BE2C (cell line): ENCODE measurements around the gene SETD7.

Experiments used
- DNase-seq: peaks from one replicate; pipeline ENCODE4 v3.0.0-alpha.2; 2020
- H3K27me3 ChIP-seq: fragments of 250-450 bp; sonication (Bioruptor Pico); 2 replicates; pipeline ENCODE4 v1.5.1; 2020; ENCODE audit warnings: mild to moderate bottlenecking
- H3K36me3 ChIP-seq: fragments of 250-450 bp; sonication (Bioruptor Pico); 2 replicates; pipeline ENCODE4 v1.5.1; 2020; ENCODE audit warnings: mild to moderate bottlenecking
- H3K4me1 ChIP-seq: fragments of 250-450 bp; sonication (Bioruptor Pico); 2 replicates; pipeline ENCODE4 v1.5.1; 2020
- H3K4me3 ChIP-seq: 2 replicates; pipeline ENCODE4 v1.5.1; 2011; ENCODE audit warnings: low read depth, low read length
- H3K9me3 ChIP-seq: fragments of 250-450 bp; sonication (Bioruptor Pico); 2 replicates; pipeline ENCODE4 v1.5.1; 2020
- CTCF ChIP-seq: IDR thresholded peaks from 2 replicates; pipeline ENCODE4 v1.5.1; 2012; ENCODE audit warnings: mild to moderate bottlenecking, low read depth, low read length

Gene SETD7

DNA sequence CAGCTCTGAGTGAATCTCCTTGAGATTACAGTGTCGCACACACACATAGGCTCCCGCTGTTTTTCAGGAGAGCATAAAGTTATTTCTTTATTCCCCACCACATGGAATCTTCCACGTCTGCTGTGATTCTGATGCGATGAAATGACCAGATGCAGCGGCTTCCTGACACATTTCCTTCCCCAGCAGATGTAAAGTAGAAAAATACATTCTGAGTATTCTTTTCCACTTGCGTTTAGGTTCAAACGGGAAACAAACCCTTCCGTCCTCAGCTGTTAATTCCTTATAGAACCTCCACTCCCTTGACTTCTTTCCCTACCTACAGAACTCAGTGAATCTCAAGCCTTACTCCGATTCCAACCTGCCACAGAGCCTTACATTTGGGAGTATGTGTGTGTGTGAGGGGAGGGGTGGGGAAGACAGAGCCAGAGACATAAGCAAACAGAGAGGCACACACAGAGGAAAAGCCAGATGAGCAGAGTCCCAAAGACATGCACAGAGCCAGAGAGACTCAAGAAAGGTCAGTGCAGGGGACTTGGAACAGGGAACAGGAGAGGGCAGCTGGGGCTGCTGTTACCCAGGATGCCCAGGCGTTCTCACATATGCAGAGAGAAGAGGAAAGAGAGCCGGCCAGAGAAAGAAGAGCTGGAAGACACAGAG lies 47.3 kb downstream of the SETD7 start:
- Histone ChIP-seq H3K4me3 (no peak overlapping the region), H3K36me3 (peaks cover 46% of the 10 kb centered on the region), H3K9me3 (no peaks in the 10 kb centered on the region), H3K4me1 (no peaks in the 10 kb centered on the region), H3K27me3 (no peaks in the 10 kb centered on the region)
- no peak for DNase-seq
- TF ChIP-seq CTCF: no peak

GRCh38 chr4:139506774-139507173 lies 49.2 kb downstream of the SETD7 start:
- Histone ChIP-seq H3K36me3 (peaks cover 40% of the 10 kb centered on the region), H3K4me1 (no peaks in the 10 kb centered on the region)
- TF ChIP-seq CTCF: no peak

DNA sequence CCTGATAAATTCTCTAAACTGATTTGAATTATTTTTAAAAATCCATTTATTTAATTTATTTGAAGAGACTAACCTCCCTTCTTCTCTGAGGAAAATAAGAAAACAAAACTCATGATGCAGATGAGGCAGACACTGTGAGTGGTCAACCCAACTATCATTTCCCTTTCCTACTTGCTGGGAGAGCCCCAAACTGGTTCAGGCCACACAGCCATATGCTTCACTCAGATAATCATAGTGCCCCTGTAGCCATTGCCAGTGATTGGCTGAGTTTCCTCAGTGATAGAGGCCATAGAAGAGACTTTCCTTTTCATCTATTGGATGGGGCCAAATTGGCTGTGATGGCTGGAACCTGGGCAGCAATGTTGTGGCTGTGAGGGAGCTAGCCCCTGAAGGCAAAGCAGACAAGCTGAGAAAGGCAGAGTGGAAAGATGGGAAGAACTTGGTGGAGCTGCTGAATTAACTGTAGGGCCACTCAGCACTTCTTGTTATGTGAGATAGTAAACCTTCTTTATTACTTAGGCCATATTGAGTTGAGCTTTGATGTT lies 52.3 kb downstream of the SETD7 start:
- H3K9me3 ChIP-seq: no peaks in the 10 kb centered on the region
- TF ChIP-seq CTCF: no peak

More at GRCh38 chr4:139506774-139507173, 49.2 kb downstream of the SETD7 start:
- Histone ChIP-seq H3K4me3 (no peak overlapping the region), H3K27me3 (no peaks in the 10 kb centered on the region), H3K9me3 (no peaks in the 10 kb centered on the region)
- DNase-seq: no peak

GRCh38 chr4:139501927-139502899 lies 53.8 kb downstream of the SETD7 start:
- Histone ChIP-seq H3K27me3 (no peaks in the 10 kb centered on the region), H3K4me1 (no peaks in the 10 kb centered on the region), H3K4me3 (no peak overlapping the region), H3K36me3 (peaks cover 13% of the 10 kb centered on the region), H3K9me3 (no peaks in the 10 kb centered on the region)
- DNase-seq: no peak
- TF ChIP-seq CTCF: no peak

More for the DNA sequence above, 52.3 kb downstream of the SETD7 start:
- no peak overlapping the region for H3K4me3 ChIP-seq
- H3K4me1 ChIP-seq: no peaks in the 10 kb centered on the region
- H3K36me3 ChIP-seq: peaks cover 16% of the 10 kb centered on the region
- H3K27me3 ChIP-seq: no peaks in the 10 kb centered on the region
- DNase-seq: no peak

GRCh38 chr4:139501527-139501926 lies 54.5 kb downstream of the SETD7 start:
- Histone ChIP-seq H3K4me1 (no peaks in the 10 kb centered on the region), H3K9me3 (no peaks in the 10 kb centered on the region), H3K4me3 (no peak overlapping the region), H3K27me3 (no peaks in the 10 kb centered on the region), H3K36me3 (peaks cover 8% of the 10 kb centered on the region)
- no peak for DNase-seq
- TF ChIP-seq CTCF: no peak

DNA sequence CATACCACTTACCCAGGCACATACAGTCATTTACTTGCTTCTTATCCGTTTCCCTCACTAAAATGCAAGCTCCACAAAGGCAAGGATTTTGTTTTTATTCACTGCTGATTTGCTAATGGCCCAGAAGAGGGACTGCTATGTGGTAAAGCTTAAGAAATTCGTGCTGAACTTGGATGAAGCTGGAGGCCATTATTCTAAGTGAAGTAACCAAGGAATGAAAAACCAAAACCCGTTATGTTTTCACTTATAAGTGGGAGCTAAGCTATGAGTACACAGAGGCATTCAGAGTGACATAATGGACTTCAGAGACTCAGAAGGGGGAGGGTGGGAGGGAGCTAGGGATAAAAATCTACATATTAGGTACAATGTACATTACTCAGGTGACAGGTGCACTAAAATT lies 54.9 kb downstream of the SETD7 start:
- Histone ChIP-seq H3K4me3 (no peak overlapping the region), H3K36me3 (peaks cover 6% of the 10 kb centered on the region), H3K4me1 (no peaks in the 10 kb centered on the region), H3K9me3 (no peaks in the 10 kb centered on the region), H3K27me3 (no peaks in the 10 kb centered on the region)
- no peak for TF ChIP-seq CTCF
- no peak for DNase-seq
